Activated CD4-positive, alpha-beta T cell treated with anti-CD3 and anti-CD28 coated beads, Interleukin-2, amount 10 ng/mL, durations not matched to agents 7 days and 5 days (primary cell): Measurements from ENCODE around the gene EPHA3. TPM values are rescaled to one million over a fixed set of nuclear protein-coding genes. Genes with fewer than 3 reads are reported as not detected.

Experiments used
- CTCF ChIA-PET: fragments of 350-600 bp; sonication (Branson Sonifier 250); formaldehyde crosslinking; loops from one replicate; lab custom pipeline; 2021; ENCODE audit warnings: antibody characterized with exemption; lab: Charles Lee
- POLR2A ChIA-PET: fragments of 350-600 bp; sonication (Branson Sonifier 250); formaldehyde crosslinking; loops from one replicate; lab custom pipeline; 2021; ENCODE audit warnings: antibody characterized with exemption; lab: Charles Lee
- DNase-seq: peaks from one replicate; pipeline ENCODE4 v3.0.0-alpha.2; 2020
- H3K27ac Mint-ChIP-seq: one replicate; pipeline ENCODE4 v1.8.0; 2021; ENCODE audit warnings: mild to moderate bottlenecking, moderate library complexity, mixed read lengths
- H3K27me3 Mint-ChIP-seq: one replicate; pipeline ENCODE4 v1.8.0; 2021; ENCODE audit warnings: mixed read lengths
- H3K36me3 Mint-ChIP-seq: one replicate; pipeline ENCODE4 v1.8.0; 2021; ENCODE audit warnings: low read depth, mixed read lengths
- H3K4me1 Mint-ChIP-seq: one replicate; pipeline ENCODE4 v1.8.0; 2021; ENCODE audit warnings: mixed read lengths
- H3K4me3 Mint-ChIP-seq: one replicate; pipeline ENCODE4 v1.8.0; 2021; ENCODE audit warnings: mild to moderate bottlenecking, moderate library complexity, mixed read lengths
- H3K9me3 Mint-ChIP-seq: one replicate; pipeline ENCODE4 v1.8.0; 2021; ENCODE audit warnings: mixed read lengths
- total RNA-seq, 2 experiments: library from RNA; stranded (reverse); gene quantifications; one replicate each; pipeline ENCODE4 v1.2.3, GENCODE V29; 2021

Gene EPHA3
- total RNA-seq, 2 experiments from 2014 or later, result not detected

GRCh38 chr3:89280822-89281365 is 173.5 kb downstream of the EPHA3 start:
- Mint-ChIP-seq H3K27ac (no peak overlapping the region), H3K4me3 (no peak overlapping the region), H3K36me3 (no peaks in the 10 kb centered on the region), H3K9me3 (no peaks in the 10 kb centered on the region), H3K27me3 (no peaks in the 10 kb centered on the region), H3K4me1 (no peaks in the 10 kb centered on the region)
- POLR2A ChIA-PET, result no interaction called here
- no peak for DNase-seq
- CTCF ChIA-PET, result no interaction called here

DNA sequence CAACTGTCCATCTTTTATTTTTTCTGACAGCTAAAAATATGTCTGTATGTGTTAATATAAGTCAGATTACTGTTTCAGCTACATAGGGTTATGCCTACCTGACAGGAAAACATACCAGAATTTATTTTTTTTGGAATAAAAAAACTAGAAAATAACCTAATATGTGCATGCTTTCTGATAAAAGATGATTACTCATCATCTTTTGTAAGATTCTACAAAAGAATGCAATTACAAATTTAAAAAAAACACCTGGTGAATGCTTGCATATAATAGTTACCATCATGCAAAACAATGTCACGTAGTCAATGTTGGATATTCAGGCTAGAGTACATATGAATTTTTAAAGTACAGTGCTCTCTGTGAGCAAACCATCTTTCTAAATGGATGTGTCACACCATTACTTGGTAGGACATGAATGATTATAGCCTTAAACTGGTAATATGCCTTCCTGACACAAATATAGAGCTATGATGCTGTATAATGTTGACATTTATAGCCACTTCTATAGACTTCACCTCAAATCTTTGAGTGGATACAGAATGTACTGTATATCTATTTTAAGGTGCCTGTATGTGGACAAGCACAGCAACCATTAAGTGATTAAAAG is 180.6 kb downstream of the EPHA3 start:
- no peaks in the 10 kb centered on the region for H3K27me3 Mint-ChIP-seq
- H3K36me3 Mint-ChIP-seq, result no peaks in the 10 kb centered on the region
- H3K9me3 Mint-ChIP-seq, result no peaks in the 10 kb centered on the region
- H3K4me3 Mint-ChIP-seq, result no peak overlapping the region
- no peak overlapping the region for H3K27ac Mint-ChIP-seq
- no peaks in the 10 kb centered on the region for H3K4me1 Mint-ChIP-seq
- DNase-seq, result no peak
- ChIA-PET CTCF (no interaction called here), POLR2A (no interaction called here)

DNA sequence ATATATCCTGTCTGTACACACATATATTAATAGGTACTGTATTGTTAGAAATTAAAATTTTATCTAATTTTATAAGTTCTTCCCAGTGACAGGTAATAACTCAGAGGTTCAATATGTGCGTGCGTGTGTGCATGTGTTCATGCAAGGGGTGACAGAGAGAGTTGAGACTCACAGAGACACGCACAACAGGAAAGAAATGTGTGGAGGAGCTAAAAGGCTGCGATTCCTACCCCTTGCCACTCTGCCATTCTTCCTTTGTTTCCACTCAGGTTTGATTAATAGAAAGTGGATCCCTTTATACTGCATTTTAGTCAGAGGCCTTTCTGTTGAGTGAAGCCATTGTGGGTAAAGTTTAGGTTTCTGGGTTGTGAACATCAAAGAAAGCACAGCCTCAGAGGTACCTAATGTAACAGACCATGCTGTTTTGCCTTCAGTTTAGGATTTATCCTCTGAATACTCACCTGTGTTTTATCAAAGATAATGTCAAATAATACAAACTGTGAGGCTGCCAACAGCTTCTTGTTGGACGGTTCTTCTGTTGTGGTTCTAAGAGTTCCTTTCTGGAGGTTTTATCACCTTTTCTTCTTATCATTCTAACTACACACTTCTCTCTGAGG is 182.3 kb downstream of the EPHA3 start:
- Mint-ChIP-seq H3K27ac (no peak overlapping the region), H3K4me3 (no peak overlapping the region), H3K4me1 (no peaks in the 10 kb centered on the region), H3K27me3 (no peaks in the 10 kb centered on the region), H3K9me3 (no peaks in the 10 kb centered on the region), H3K36me3 (no peaks in the 10 kb centered on the region)
- DNase-seq, result no peak
- ChIA-PET POLR2A (no interaction called here), CTCF (no interaction called here)

GRCh38 chr3:89297199-89297598 is 189.8 kb downstream of the EPHA3 start:
- POLR2A ChIA-PET, result no interaction called here

GRCh38 chr3:89300526-89300925 is 193.1 kb downstream of the EPHA3 start:
- Mint-ChIP-seq H3K27ac (no peak overlapping the region), H3K4me3 (no peak overlapping the region), H3K9me3 (no peaks in the 10 kb centered on the region), H3K4me1 (no peaks in the 10 kb centered on the region), H3K27me3 (no peaks in the 10 kb centered on the region), H3K36me3 (no peaks in the 10 kb centered on the region)
- POLR2A ChIA-PET, result no interaction called here
- DNase-seq, result no peak
- CTCF ChIA-PET, result no interaction called here

More at GRCh38 chr3:89297199-89297598, 189.8 kb downstream of the EPHA3 start:
- no peaks in the 10 kb centered on the region for H3K36me3 Mint-ChIP-seq
- no peaks in the 10 kb centered on the region for H3K4me1 Mint-ChIP-seq
- H3K4me3 Mint-ChIP-seq, result no peak overlapping the region
- no peak for DNase-seq
- H3K27ac Mint-ChIP-seq, result no peak overlapping the region
- CTCF ChIA-PET, result interaction anchor here (1.0 kb wide), 1 partner anchor 628 kb away, joined by 3 read pairs; no protein-coding TSS in a partner anchor
- no peaks in the 10 kb centered on the region for H3K27me3 Mint-ChIP-seq
- no peaks in the 10 kb centered on the region for H3K9me3 Mint-ChIP-seq

DNA sequence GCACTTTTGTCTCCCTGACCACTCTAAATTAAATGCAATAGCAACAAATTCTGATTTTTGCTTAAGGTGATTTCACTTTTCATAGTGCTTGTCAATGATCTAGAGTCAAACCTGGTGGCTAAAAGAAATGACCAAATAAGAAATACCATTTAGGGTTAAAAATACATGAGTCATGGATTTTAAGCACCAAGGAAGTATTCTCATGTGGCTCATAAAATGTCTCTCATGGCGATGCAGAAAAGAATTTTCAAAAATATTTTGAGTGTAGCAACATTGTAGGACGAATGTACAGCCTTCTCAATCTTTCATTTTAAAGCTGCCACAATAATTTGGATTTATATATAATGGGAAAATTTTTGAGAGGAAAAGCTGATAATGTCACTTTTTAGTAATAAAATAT is 193.6 kb downstream of the EPHA3 start:
- POLR2A ChIA-PET, result no interaction called here
- H3K4me1 Mint-ChIP-seq, result no peaks in the 10 kb centered on the region
- H3K9me3 Mint-ChIP-seq, result no peaks in the 10 kb centered on the region
- CTCF ChIA-PET, result no interaction called here
- no peaks in the 10 kb centered on the region for H3K27me3 Mint-ChIP-seq
- no peak overlapping the region for H3K27ac Mint-ChIP-seq
- no peak for DNase-seq
- no peak overlapping the region for H3K4me3 Mint-ChIP-seq
- no peaks in the 10 kb centered on the region for H3K36me3 Mint-ChIP-seq

DNA sequence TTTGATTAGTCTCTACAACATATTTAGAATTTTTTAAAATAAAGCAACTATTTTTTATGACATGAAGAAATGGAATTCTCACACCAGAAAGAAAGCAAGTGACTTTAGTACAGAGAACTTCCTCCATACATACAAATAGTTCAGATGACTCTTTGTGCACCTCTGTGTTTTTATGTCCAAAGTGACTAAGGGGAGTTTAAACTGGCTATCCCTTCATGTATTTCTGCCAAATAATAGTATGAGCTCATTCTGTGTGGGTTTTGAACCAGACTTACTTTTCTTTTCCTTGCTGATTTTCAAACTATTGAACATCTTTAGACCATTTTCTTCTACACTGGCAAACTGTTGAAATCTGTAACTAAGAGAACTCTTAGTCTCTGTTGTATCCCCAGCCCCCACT is 196.3 kb downstream of the EPHA3 start:
- H3K4me3 Mint-ChIP-seq, result no peak overlapping the region
- no peaks in the 10 kb centered on the region for H3K36me3 Mint-ChIP-seq
- DNase-seq, result no peak
- ChIA-PET CTCF (no interaction called here), POLR2A (no interaction called here)
- H3K27ac Mint-ChIP-seq, result no peak overlapping the region
- H3K9me3 Mint-ChIP-seq, result no peaks in the 10 kb centered on the region
- H3K27me3 Mint-ChIP-seq, result no peaks in the 10 kb centered on the region
- no peaks in the 10 kb centered on the region for H3K4me1 Mint-ChIP-seq

DNA sequence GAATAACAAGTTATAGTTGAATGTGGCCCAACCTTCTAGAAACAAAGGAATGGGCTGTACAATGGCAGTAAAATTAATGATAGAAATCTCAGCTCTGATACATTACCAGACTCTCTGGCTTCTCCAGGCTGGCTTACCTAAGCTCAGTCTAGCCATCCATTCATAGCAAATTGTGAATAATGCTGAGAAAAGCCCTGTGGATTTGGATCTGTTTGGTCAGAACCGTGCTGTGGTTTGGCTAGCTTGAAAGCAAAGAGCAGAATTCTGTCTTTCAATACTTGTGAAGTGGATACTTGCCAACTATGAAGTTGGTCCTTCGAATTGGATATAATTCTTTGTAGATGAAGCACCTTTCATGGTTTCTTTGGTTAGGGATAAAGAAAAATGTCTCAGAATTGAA is 199.1 kb downstream of the EPHA3 start:
- no peak for DNase-seq
- no peak overlapping the region for H3K27ac Mint-ChIP-seq
- POLR2A ChIA-PET, result no interaction called here
- no peaks in the 10 kb centered on the region for H3K27me3 Mint-ChIP-seq
- no peaks in the 10 kb centered on the region for H3K9me3 Mint-ChIP-seq
- no peak overlapping the region for H3K4me3 Mint-ChIP-seq
- no peaks in the 10 kb centered on the region for H3K36me3 Mint-ChIP-seq
- no peaks in the 10 kb centered on the region for H3K4me1 Mint-ChIP-seq
- CTCF ChIA-PET, result no interaction called here

DNA sequence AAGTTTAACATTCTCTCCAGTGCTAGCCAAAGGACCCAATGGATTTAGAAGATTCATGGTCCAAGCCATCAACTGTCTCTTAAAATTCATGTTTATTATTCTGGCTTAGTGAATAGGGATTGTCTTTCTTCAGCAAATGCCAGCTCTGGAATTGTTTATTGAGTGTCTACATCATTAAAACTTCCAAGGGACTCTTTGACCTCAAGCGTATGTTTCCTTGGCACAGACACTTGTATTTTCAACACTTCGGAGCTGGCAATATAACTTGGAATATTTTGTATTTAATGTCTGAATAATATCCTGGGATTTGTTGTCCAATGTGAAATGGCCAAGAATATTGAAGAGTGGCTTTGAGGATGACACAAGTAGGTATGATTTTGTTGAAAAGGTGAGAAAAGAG is 204.2 kb downstream of the EPHA3 start:
- no peak for DNase-seq
- Mint-ChIP-seq H3K27me3 (no peaks in the 10 kb centered on the region), H3K36me3 (no peaks in the 10 kb centered on the region), H3K4me3 (no peak overlapping the region), H3K27ac (no peak overlapping the region), H3K9me3 (peaks cover 3% of the 10 kb centered on the region), H3K4me1 (no peaks in the 10 kb centered on the region)
- CTCF ChIA-PET, result no interaction called here
- POLR2A ChIA-PET, result no interaction called here

- H3K4me1 Mint-ChIP-seq, result no peaks in the 10 kb centered on the region
- H3K36me3 Mint-ChIP-seq, result no peaks in the 10 kb centered on the region
- ChIA-PET CTCF (no interaction called here), POLR2A (no interaction called here)
- H3K27me3 Mint-ChIP-seq, result no peaks in the 10 kb centered on the region
- H3K4me3 Mint-ChIP-seq, result no peak overlapping the region
- H3K9me3 Mint-ChIP-seq, result peaks cover 3% of the 10 kb centered on the region
- H3K27ac Mint-ChIP-seq, result no peak overlapping the region
- no peak for DNase-seq
Measured at GRCh38 chr3:89312141-89312540, 204.7 kb downstream of the EPHA3 start.

GRCh38 chr3:89314454-89315098 is 207.2 kb downstream of the EPHA3 start:
- Mint-ChIP-seq H3K9me3 (peaks cover 3% of the 10 kb centered on the region), H3K27me3 (no peaks in the 10 kb centered on the region), H3K36me3 (no peaks in the 10 kb centered on the region), H3K27ac (no peak overlapping the region), H3K4me3 (no peak overlapping the region), H3K4me1 (no peaks in the 10 kb centered on the region)
- ChIA-PET CTCF (no interaction called here), POLR2A (no interaction called here)
- no peak for DNase-seq

GRCh38 chr3:89315750-89316470 is 208.5 kb downstream of the EPHA3 start:
- POLR2A ChIA-PET, result no interaction called here

DNA sequence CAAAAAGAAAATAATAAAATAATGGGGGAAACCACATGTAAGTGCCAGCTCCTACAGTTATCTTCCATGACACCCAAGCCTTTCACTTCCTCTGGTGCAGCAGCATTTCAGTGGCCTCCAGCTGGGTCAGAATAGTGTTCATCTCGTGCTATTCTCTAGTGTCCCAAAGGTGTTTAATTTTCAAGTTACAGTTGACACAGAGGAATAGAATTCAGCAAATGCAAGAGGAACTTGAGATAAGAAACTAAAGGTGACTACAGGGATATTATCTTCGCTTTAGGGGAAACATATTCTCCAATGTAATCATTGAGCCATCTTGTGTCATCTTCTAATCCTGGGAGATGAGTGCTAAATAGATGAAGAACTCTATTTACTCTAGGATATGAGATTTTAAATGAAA is 212.8 kb downstream of the EPHA3 start:
- Mint-ChIP-seq H3K4me1 (no peaks in the 10 kb centered on the region), H3K36me3 (no peaks in the 10 kb centered on the region), H3K4me3 (no peak overlapping the region), H3K27me3 (no peaks in the 10 kb centered on the region), H3K27ac (no peak overlapping the region), H3K9me3 (no peaks in the 10 kb centered on the region)
- no peak for DNase-seq
- ChIA-PET CTCF (no interaction called here), POLR2A (no interaction called here)

More at GRCh38 chr3:89315750-89316470, 208.5 kb downstream of the EPHA3 start:
- Mint-ChIP-seq H3K9me3 (peaks cover 3% of the 10 kb centered on the region), H3K27ac (no peak overlapping the region), H3K4me1 (no peaks in the 10 kb centered on the region), H3K27me3 (no peaks in the 10 kb centered on the region), H3K36me3 (no peaks in the 10 kb centered on the region), H3K4me3 (no peak overlapping the region)
- CTCF ChIA-PET, result no interaction called here
- no peak for DNase-seq
